C1 segment of cervical spinal cord (tissue), 14 donors: ENCODE data around the gene GRAMD1B.
"Not testable (repeated sequence)": the region's sequence is repeated elsewhere in the genome, so short reads cannot be mapped to it uniquely, and the experiment has no call there.

ENCODE experiments used
- DNase-seq, 14 donors: peaks; one replicate each; lab custom pipeline; 2025; lab: John Stamatoyannopoulos, UW

The GRAMD1B gene

GRCh38 chr11:123566852-123567251 is 136.8 kb downstream of the GRAMD1B start:
- DNase-seq, result no peak

- DNase-seq, result peak in 3 of 14 donors; percentile 29 to 75 (median 36)
Observed at GRCh38 chr11:123567466-123567865, 137.4 kb downstream of the GRAMD1B start.

DNA sequence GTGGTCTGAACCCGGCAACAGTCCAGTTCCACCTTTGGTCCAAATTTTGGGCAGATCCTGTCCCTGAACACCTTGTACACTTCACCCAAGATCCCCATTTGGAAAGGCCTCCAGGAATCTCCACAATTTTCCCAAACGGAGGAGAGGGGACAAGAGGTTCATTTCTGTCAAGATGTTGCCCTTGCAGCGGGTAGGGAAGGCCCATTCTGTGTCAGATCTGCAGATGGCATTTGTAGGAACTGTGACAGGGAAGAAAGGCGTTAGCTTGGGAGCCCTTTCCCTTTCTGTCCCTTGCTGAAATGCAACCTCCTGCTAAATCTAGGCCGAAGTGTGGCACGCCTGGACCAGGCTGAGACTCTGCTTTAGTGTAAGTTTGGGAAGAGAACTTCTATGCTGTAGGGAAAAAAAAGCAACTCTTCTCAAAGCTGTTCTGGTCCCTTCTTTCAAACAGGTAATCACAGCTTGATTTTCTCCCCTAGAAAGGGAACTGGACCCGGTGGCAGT is 138.3 kb downstream of the GRAMD1B start:
- DNase-seq, result no peak

- DNase-seq, result no peak
Observed at GRCh38 chr11:123569393-123569792, 139.3 kb downstream of the GRAMD1B start.

DNA sequence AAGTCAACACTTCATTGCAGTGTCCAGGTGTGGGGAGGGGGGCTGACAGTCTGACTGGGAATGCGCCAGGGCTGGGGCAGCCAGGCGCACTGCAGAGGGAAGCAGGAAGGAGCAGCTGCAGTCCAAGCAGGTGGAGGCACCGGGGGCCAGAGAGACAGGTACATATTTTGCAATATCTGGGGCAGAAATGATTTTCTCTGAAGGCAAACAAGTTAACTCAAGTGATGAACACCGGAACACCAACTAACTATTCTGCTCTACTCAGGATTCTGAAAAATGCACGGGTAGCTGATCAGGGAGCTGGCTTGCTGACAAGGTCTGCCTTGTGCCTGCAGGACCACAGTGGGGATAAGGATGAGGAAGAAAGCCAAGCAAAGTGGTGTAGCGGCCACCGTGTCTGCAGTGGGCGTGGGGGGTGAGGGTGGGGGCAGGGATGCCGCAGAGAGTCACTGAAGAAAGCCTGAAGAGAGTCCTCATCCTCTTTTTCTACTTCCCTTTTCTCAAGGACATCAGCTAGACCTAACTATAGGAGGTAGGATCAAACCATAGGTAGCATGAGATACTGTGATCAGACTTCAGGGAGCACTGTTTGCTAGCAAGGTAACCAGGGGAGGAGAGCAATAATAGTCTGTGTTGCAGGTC is 141.0 kb downstream of the GRAMD1B start:
- no peak for DNase-seq

DNA sequence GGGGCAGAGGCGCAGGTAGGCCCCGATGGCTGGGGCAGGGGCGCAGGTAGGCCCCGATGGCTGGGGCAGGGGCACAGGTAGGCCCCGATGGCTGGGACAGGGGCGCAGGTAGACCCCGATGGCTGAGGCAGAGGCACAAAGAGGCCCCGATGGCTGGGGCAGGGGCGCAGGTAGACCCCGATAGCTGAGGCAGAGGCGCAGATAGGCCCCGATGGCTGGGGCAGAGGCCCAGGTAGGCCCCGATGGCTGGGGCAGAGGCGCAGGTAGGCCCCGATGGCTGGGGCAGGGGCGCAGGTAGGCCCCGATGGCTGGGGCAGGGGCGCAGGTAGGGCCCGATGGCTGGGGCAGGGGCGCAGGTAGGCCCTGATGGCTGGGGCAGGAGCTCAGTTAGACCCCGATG is 142.7 kb downstream of the GRAMD1B start:
- DNase-seq, result not testable (repeated sequence)

GRCh38 chr11:123573286-123573685 is 143.2 kb downstream of the GRAMD1B start:
- DNase-seq, result peak in 1 of 14 donors; percentile 93

DNA sequence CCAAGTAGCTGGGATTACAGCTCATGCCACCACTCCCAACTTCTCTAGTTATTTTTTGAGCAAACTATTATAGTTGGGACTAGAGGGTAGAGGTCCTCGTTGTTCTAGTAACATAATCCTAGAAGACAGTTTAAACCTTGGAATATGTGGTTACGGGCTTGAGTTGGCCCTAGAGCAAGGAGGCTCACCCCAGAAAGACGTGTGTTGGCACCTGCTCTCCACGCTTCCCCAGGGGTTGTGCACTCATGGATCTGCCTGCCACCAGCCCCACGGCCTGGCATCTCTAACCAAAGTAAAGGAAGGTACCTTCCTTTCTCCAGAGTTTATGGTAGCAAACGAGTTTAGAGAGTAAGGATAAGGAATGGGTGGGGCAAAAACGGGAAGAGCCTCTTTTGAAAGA is 145.4 kb downstream of the GRAMD1B start:
- no peak for DNase-seq

- DNase-seq, result no peak
Observed at GRCh38 chr11:123576082-123576481, 146.0 kb downstream of the GRAMD1B start.

- DNase-seq, result peak in 1 of 14 donors; percentile 26
Observed at GRCh38 chr11:123576501-123576900, 146.4 kb downstream of the GRAMD1B start.

- peak in 12 of 14 donors; percentile 15 to 94 (median 43) for DNase-seq
Observed at GRCh38 chr11:123577081-123577598, 147.1 kb downstream of the GRAMD1B start.

DNA sequence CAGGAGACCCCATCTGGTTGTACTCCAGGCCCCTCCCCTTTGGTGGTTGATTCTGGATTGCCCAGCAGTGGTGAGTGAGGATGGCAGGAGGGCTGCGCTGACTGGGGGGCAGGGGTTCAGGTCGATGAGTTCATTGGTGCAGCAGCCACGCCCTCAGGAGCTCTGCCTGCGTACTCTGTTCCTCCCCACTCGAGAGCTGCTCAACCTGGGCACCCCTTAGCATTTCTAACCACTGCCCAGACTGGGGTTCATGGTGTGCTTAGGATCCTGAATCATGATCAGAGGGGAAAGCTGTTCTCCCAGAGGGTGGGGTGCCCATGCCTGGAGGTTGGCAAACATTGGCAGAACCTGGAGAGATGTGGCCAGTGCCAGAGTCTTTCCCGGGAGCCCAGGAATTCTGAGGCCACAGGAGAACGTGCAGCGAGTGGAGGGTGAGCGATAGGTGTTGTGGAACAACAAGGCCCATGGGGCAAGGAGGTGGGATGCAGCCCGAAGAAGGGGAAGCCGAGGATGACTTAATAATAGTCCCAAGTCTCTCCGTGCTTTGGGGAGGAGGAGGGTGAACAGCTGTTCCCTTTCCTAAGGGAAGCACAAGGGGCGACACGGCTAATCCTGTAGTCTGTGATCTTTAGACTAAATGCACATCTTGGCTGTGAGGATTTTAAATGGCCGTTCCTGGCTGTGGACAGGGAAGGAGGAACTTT is 148.9 kb downstream of the GRAMD1B start:
- no peak for DNase-seq

- DNase-seq, result no peak
Observed at GRCh38 chr11:123579482-123579812, 149.4 kb downstream of the GRAMD1B start.

- DNase-seq, result no peak
Observed at GRCh38 chr11:123580137-123580536, 150.1 kb downstream of the GRAMD1B start.

- peak in 4 of 14 donors; percentile 13 to 80 (median 26) for DNase-seq
Observed at GRCh38 chr11:123580557-123581275, 150.6 kb downstream of the GRAMD1B start.

GRCh38 chr11:123581651-123582399 is 151.8 kb downstream of the GRAMD1B start:
- DNase-seq, result peak in 1 of 14 donors; percentile 74

- DNase-seq, result no peak
Observed at GRCh38 chr11:123582992-123583504, 153.0 kb downstream of the GRAMD1B start.

DNA sequence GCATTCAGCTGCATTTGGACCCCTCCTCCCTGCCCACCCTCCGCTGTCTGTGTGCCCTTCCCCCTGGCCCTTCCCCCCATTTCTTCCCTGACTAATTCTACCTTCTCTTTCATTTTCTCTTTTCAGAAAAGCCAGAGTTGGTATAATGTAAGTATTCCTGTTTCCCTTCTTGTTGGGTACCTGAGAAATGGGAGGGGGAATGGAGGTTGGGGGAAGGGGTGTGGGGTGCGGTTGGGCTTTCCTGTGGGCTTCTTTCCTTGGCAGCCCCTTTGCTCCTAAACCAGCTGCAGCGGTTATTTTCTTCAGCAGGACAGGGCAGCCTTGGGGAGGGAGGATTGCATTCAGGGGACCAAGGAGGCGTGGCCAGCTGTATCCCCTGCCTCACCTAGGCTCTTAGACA is 154.1 kb downstream of the GRAMD1B start:
- no peak for DNase-seq

- no peak for DNase-seq
Observed at GRCh38 chr11:123584737-123585136, 154.7 kb downstream of the GRAMD1B start.

DNA sequence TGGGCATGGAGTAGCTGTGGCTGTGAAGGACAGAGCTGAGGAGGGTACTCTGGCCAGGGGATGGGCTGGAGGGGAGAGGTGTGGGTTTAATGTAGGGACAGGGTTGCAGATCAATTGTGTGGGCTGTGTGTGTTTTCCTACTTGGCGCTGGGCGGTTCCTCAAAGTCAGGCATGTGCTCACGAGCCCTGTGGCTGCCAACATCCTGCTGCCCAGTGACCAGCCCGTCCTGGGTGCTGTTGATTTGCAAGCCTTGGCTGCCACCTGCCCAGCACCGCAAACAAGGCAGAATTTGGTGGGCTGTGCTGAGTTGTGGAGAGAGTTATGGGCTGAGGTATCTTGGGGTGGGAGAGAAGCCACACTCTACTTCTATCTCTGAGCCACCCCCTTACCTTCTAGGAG is 155.1 kb downstream of the GRAMD1B start:
- no peak for DNase-seq

- no peak for DNase-seq
Observed at GRCh38 chr11:123585706-123586105, 155.6 kb downstream of the GRAMD1B start.
